Measurements from ENCODE around the gene FAF1. TPM values are rescaled to one million over a fixed set of nuclear protein-coding genes. Genes with fewer than 3 reads are reported as not detected.

The FAF1 gene
- total and polyA plus RNA-seq, 2 of the 8 experiments (the other 6 are each of a cell fraction or from before 2014, with no cell fraction given), result 10.8 to 65.9 TPM

GRCh38 chr1:50968158-50968820, 8.2 kb upstream of the FAF1 start (continued):
- TF ChIP-seq CTCF (IDR thresholded peaks at IDR 0.05; ENCODE audit: control extremely low read depth in 1 of 3, insufficient read depth in 1 of 3, low read depth in 1 of 3, low read length in 3 of 3), result peak; percentile 25 to 45 (median 32); a peak in 3 of 4 replicates
- TF ChIP-seq, protein P1, sequence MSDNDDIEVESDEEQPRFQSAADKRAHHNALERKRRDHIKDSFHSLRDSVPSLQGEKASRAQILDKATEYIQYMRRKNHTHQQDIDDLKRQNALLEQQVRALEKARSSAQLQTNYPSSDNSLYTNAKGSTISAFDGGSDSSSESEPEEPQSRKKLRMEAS (IDR thresholded peaks at IDR 0.05), result peak; percentile 65
- TF ChIP-seq KDM4A (IDR thresholded peaks at IDR 0.05; ENCODE audit: low read depth, low read length, severe bottlenecking), result peak; percentile 57
- peak; percentile 34 for TF ChIP-seq TBP (IDR thresholded peaks at IDR 0.05; ENCODE audit: low read depth, low read length)

All from H1 (cell line).